CD4-positive, alpha-beta T cell treated with Interferon alpha-2 for 1 hour (primary cell): ENCODE measurements around the gene KRTAP1-3.
"Not testable (repeated sequence)": the region's sequence is repeated elsewhere in the genome, so short reads cannot be mapped to it uniquely, and the experiment has no call there.

ENCODE experiments used
- DNase-seq, 2 donors: peaks; one replicate each; pipeline ENCODE4 v3.0.0-alpha.2; 2020 to 2022

Gene KRTAP1-3

DNA sequence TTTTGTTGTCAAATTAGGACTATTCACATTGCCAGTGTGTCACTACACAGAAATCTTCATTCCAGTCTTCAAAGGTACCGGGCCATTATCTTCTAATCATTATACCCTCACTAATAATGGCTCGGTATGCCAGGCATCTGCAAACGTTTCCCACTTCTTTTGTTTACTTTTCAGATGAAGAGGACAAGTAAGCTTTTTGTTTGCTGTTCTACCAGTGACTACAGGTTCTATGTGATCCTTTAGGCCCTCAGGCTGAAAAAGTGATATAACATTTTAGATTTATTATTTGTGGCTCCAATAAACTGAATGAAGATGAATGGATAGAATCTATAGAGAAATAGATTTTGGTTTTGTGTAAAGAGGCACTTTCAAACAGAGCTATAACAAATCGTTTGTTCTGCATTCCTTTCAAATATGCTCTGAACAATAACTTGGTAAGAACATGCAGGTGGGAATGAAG is 25.3 kb downstream of the KRTAP1-3 start:
- DNase-seq: no peak

DNA sequence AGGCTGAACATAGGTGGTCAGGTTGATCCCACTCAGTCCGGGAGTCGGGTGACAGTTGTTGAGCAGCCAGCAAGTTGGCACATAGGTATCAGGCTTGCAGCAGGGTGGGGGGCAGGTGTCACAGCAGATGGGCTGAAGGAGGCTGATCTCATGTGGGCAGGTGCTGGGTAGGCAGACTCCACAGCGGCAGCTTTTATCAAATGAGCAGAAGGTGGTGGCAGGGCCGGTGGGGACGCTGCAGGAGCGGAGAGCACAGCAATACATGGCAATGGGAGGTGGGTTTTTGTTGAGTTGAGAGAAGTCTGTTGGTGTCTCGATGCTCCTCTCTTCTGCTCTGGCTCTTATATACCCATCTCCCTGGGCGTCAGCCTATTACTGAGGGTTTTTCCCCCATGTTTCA is 25.9 kb downstream of the KRTAP1-3 start, which contains the start of gene KRTAP3-1:
KRTAP3-1 (minus strand) TSS at position 318 of the 400 bp plus-strand sequence; CDS start at position 264, 54 bp downstream.
- DNase-seq: no peak

DNA sequence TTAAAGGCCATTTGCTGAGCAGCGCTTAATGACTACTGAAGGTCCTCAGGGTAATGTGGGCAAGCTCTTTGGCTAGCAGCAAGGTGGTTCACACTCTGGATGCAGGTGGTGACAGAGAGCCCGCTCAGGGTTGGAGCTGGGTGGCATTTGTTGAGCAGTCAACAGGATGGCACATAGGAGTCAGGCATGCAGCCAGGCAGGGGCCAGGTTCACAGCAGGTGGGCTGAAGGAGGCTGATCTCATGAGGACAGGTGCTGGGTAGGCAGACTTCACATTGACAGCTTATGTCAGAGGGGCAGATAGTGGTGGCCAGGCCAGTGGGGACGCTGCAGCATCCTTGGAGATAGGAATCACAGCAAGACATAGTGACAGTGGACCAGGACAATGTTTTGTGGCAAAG is 30.3 kb downstream of the KRTAP1-3 start:
- no peak for DNase-seq

DNA sequence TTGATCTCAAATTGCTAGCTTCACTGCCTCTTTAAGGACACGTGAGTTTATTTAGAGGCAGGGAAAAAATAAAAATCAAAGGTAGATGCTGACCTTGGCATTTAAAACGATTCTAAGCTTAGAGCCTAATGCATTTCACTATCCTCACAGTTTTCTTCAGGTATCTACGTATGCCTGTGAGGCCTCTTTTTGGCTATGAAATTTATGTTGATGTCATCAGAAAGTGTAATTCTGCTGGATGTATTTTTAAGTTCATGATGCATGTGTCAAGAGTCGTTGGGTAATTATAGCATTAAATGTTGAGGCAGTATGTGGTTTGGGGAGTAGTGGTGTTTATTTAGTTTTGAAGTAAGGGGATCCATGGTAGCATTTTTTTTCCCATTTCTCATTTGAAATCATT is 30.7 kb downstream of the KRTAP1-3 start:
- no peak for DNase-seq

DNA sequence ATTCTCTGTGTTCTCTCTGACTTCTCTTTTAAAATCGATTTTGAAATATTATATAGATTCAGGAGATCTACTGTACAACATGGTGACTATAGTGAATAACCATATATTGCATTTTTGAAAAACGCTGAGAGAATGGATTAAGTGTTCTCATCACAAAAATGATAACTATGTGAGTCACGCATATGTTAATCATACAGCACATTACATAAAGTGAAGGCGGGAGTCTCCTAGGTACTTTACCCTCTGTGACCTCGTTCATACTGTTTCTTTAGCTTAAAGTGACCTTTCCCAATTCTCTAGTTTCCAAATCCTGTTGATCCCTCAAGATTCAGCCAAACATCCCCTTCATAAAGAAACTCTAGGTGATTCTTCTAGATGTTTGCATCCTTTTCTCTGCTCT is 31.9 kb downstream of the KRTAP1-3 start:
- DNase-seq: no peak

DNA sequence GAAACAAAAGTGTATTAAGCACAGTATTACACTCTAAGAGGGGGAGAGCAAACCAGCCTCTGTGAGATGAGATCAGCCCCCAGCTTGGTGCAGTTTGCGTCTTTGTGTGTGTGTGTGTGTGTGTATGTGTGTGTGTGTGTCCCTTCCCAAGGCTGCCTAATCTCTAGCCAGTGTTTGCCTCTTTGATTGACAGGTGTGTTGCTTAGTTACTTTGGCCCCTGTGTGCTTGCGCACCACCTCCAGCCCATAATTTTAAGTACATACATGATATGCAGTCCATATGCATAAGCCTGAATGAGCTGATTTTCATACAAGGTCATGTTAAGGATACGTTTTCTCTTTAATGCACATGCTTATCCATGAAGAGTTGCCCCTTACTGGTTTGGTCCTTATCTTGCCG is 32.9 kb downstream of the KRTAP1-3 start:
- DNase-seq: no peak

DNA sequence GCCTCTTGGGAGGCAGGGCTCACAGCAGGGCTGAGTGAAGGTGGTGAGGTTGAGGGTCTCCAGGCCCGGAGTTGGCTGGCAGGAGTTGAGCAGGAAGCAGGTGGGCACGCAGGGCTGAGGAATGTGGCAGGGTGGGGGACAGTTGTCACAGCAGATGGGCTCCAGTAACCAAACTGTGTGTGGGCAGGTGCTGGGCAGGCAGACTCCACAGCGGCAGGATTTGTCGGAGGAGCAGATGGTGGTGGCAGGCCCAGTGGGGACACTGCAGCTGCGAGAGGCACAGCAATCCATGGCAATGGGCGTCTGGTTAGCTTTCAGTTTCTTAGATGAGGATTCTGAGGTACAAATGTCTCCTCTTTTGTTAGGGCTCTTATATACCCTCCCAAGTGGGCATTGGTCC is 35.1 kb downstream of the KRTAP1-3 start, which contains the start of gene KRTAP3-2:
KRTAP3-2 (minus strand) TSS at position 344 of the 400 bp plus-strand sequence; CDS start at position 291, 53 bp downstream.
- DNase-seq: not testable (repeated sequence)

DNA sequence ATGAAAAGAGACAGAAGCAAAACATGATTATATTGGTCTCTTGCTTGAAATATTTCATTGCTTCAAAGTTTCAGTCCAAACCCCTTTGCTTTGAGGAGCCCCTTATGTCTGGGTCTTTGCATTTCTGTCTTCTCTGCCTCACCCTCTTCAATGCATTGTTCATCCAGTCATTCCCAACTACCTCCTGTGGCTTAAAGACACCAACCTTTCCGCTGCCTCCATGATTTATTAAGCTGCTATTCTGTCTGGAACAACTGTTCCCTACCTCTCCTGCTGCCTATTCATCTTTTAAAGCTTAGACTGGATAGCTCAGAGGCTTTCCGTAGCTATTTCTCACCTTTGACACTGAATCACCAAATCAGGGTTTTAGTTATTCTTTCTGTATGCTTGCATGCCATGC is 37.3 kb downstream of the KRTAP1-3 start:
- DNase-seq: no peak

DNA sequence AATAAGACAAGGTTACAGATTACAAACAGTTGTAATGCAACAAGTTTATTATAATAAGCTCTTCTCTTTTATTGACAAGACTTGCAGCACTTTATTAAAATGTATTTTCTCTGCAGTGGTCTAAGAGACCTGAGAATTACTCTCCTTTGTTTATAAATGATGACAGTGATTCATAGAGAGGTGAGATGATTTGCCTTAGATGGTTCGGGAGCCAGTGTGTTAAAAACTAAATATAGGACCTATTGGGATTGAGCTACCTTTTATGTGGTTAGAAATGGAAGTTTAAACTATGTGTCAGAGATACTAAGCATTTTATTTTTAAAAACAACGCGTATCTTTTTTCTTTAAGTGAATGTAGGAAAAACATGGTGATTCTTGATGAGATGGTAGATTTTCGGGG is 37.8 kb downstream of the KRTAP1-3 start:
- no peak for DNase-seq

DNA sequence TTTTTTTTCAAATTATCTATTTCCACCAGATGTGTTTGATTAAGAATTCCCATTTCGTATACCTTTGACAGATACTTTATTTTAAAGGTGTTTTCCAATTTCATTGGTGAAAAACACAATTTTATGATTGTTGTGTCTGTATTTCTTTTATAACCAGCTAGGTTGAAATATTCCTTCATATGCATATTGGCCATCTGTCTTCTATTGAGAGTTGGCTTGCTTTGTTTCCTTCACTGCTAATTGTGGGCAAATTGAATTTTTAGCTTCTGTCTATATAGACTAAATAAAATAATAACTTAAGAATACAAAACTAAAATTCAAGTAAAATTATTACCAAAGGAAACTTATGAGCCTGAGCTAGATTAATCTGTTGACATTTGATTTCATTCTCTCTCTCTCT is 39.6 kb downstream of the KRTAP1-3 start:
- no peak for DNase-seq

DNA sequence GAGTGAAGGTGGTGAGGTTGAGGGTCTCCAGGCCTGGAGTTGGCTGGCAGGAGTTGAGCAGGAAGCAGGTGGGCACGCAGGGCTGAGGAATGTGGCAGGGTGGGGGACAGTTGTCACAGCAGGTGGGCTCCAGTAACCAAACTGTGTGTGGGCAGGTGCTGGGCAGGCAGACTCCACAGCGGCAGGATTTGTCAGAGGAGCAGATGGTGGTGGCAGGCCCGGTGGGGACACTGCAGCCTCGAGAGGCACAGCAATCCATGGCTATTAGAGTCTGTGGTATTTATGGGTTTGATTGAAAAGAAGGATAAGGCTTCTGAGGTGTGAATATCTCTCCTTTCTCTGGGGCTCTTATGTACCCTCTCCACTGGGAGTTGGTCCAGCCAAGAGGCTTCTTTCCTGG is 40.8 kb downstream of the KRTAP1-3 start, which contains the start of gene KRTAP3-3:
KRTAP3-3 (minus strand) TSS at position 326 of the 400 bp plus-strand sequence; CDS start at position 259, 67 bp downstream.
- no peak for DNase-seq

DNA sequence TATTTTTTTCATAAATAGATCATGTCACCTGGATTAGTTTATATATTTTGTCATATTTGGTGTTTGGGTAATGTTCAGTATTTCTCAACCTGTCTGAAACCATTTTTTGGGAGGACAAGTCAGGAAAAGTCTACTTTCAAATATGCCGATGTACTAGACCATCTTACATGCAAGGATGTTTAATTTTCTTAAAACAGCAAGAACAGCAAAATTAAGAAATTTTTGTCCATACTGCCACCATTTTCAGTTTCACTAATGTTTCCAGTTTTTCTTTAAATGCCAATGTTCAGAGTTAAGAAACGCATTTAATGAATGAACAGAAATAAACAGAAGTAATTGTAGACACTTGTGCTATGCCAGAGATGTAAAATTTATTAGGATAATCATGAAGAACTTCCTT is 41.6 kb downstream of the KRTAP1-3 start:
- no peak for DNase-seq

DNA sequence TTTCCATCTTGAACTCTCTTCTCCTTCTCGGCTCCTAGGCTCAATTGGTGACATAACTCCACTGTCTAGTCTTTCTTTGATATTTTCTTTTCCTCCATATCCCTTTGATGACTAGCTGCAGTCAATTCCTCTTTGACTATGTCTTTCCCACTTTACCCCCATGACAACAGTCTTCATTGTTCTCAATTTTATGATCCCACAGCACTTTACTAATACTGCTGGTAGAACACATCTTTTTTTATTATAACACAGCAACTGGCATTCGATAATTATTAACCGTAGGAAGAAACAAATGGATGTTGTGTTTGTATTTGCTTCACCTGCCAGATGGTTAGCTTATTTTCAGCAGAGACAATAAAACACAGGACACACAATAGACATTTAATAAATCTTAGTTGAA is 42.0 kb downstream of the KRTAP1-3 start:
- no peak for DNase-seq

DNA sequence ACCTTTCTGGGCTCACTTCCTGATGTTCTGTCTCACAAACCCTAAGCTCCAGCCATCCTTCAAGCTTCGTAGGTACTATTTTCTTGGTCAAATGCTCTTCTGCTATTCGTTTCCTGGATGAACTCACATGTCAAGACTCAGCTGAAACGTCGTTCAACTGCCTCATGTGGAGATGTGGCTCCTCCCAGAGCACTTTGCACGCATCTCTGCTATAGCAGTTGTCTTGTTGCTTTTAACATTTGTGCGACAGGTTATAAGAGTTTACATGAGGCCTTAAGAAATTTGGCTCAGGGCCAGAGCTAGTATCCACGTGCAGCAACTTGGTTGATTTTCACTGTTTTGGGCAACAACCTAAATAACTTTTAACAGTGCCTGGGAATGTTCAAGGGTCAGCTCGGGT is 47.8 kb downstream of the KRTAP1-3 start:
- DNase-seq: no peak

DNA sequence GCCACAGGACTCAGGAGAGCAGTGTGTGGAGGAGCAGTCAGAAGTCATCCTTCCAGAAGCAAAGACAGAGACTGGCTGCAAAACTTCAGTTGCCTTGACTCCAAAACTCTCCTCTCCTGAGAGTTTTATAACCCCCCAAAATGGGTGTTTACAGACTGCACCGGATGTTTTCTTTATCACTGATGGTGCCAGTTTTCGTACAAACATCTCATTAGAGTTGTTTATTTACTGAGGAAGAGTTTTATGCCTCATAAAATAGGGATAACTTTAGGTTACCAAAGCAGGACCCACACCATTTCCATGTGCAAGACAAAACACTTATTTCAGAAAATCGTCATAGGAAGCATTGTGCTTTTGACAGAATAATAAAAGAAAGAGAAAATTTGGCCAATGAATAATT is 50.4 kb downstream of the KRTAP1-3 start, which contains the start of gene KRT40:
KRT40 (minus strand) TSS at position 101 of the 400 bp plus-strand sequence; CDS start at position 48, 53 bp downstream.
- DNase-seq: no peak
